Endothelial cell of umbilical vein (primary cell): ENCODE results near the gene ZNF22. TPM values are rescaled to one million over a fixed set of nuclear protein-coding genes. Genes with fewer than 3 reads are reported as not detected.

ENCODE experiments used
- BruUV-seq: library from RNA; stranded (reverse); fragments of 400-500 nt; replicated peaks from 2 replicates; lab custom pipeline; 2021; lab: Mats Ljungman, UMichigan
- CTCF ChIA-PET: fragments of 300-600, 350-600 bp; sonication (Branson Sonifier 250); formaldehyde crosslinking; loops from one replicate; lab custom pipeline; 2021; ENCODE audit warnings: antibody characterized with exemption, inconsistent platforms; lab: Charles Lee
- POLR2A ChIA-PET: fragments of 300-600, 350-600 bp; sonication (Branson Sonifier 250); formaldehyde crosslinking; loops from one replicate; lab custom pipeline; 2021; ENCODE audit warnings: antibody characterized with exemption, inconsistent platforms; lab: Charles Lee
- DNase-seq: peaks from one replicate; pipeline ENCODE4 v3.0.0-alpha.2; 2011; ENCODE audit warnings: low read depth, low spot score
- FAIRE-seq: peaks from 2 replicates; lab custom pipeline; 2011; peaks lifted over from hg19 to GRCh38; lab: Jason Lieb, UNC
- H2AFZ ChIP-seq: 2 replicates; pipeline ENCODE4 v1.6.0; 2012; ENCODE audit warnings: low read depth, low read length, control low read depth, inconsistent platforms
- H3K27ac ChIP-seq: 2 replicates; pipeline ENCODE4 v1.5.1; 2011; ENCODE audit warnings: low read depth, mild to moderate bottlenecking, control low read depth, low read length, moderate library complexity; ENCODE audit not compliant: insufficient read depth
- H3K27me3 ChIP-seq, 2 experiments: 2 replicates each; pipeline versions ENCODE4 v1.6.0 to v1.6.1; 2011; ENCODE audit warnings: low read length in 2 of 2, mixed read lengths in 1 of 2; ENCODE audit not compliant: control insufficient read depth in 2 of 2, insufficient read depth in 2 of 2
- H3K36me3 ChIP-seq, 2 experiments: 2 replicates in 1 of 2; 3 replicates in 1 of 2; pipeline ENCODE4 v1.5.1; 2011; ENCODE audit warnings: low read length in 2 of 2, mild to moderate bottlenecking in 1 of 2, moderate library complexity in 1 of 2; ENCODE audit not compliant: control insufficient read depth in 2 of 2, insufficient read depth in 2 of 2; ENCODE audit errors: extremely low read depth in 1 of 2
- H3K4me1 ChIP-seq: 3 replicates; pipeline ENCODE4 v1.5.1; 2011; ENCODE audit warnings: mild to moderate bottlenecking, low read length; ENCODE audit not compliant: control insufficient read depth, insufficient read depth; ENCODE audit errors: extremely low read depth
- H3K4me2 ChIP-seq: 2 replicates; pipeline ENCODE4 v1.6.1; 2011; ENCODE audit warnings: low read length, control low read depth, mixed read lengths; ENCODE audit not compliant: insufficient read depth
- H3K4me3 ChIP-seq, 3 experiments: fragments of 200-600 bp in 1 of 3; sonication (generic), shearing (Covaris generic) in 1 of 3; replicated peaks in 1 of 3; 2 replicates each; pipeline ENCODE4 v1.5.1; 2011 to 2016; ENCODE audit warnings: control low read depth in 3 of 3, low read length in 3 of 3, mild to moderate bottlenecking in 2 of 3, inconsistent platforms in 1 of 3, low read depth in 1 of 3, moderate library complexity in 1 of 3; ENCODE audit not compliant: insufficient read depth in 1 of 3
- H3K79me2 ChIP-seq: 2 replicates; pipeline ENCODE4 v1.6.0; 2012; ENCODE audit warnings: low read length, inconsistent platforms; ENCODE audit not compliant: control insufficient read depth, insufficient read depth
- H3K9ac ChIP-seq: replicated peaks from 2 replicates; pipeline ENCODE3; 2011; ENCODE audit warnings: low read length, control low read depth; ENCODE audit not compliant: insufficient read depth; ENCODE audit errors: extremely low read depth
- H3K9me1 ChIP-seq: replicated peaks from 3 replicates; pipeline ENCODE4 v1.6.0; 2011; ENCODE audit warnings: mild to moderate bottlenecking, low read length; ENCODE audit not compliant: control insufficient read depth, insufficient read depth; ENCODE audit errors: extremely low read depth
- H3K9me3 ChIP-seq: replicated peaks from 2 replicates; pipeline ENCODE4 v1.5.1; 2012; ENCODE audit warnings: low read length, inconsistent platforms; ENCODE audit not compliant: control insufficient read depth, insufficient read depth
- H4K20me1 ChIP-seq: replicated peaks from 2 replicates; pipeline ENCODE3; 2011; ENCODE audit warnings: mild to moderate bottlenecking, low read length; ENCODE audit not compliant: control insufficient read depth, insufficient read depth; ENCODE audit errors: extremely low read depth
- CTCF ChIP-seq, 2 donors: IDR thresholded peaks; 1 replicate in 1 of 2; 2 replicates in 1 of 2; pipeline ENCODE4 v1.5.1; 2011; ENCODE audit warnings: low read length in 2 of 2, mild to moderate bottlenecking in 2 of 2, moderate library complexity in 2 of 2, control low read depth in 1 of 2, inconsistent platforms in 1 of 2, low read depth in 1 of 2; ENCODE audit not compliant: insufficient read depth in 1 of 2; ENCODE audit errors: extremely low read depth in 1 of 2
- EZH2 ChIP-seq: IDR thresholded peaks from 2 replicates; pipeline ENCODE4 v1.6.1; 2012; ENCODE audit warnings: borderline replicate concordance, low read depth, mild to moderate bottlenecking, moderate library complexity, low read length, inconsistent platforms; ENCODE audit not compliant: severe bottlenecking
- FOS ChIP-seq: IDR thresholded peaks from 2 replicates; pipeline ENCODE4 v1.6.1; 2011; ENCODE audit warnings: mild to moderate bottlenecking, low read length, moderate library complexity, borderline replicate concordance; ENCODE audit not compliant: insufficient read depth
- GATA2 ChIP-seq: IDR thresholded peaks from 2 replicates; pipeline ENCODE4 v1.7.0; 2011; ENCODE audit warnings: low read depth, mild to moderate bottlenecking, moderate library complexity, mixed read lengths, low read length; ENCODE audit not compliant: insufficient read length, insufficient read depth
- JUN ChIP-seq: IDR thresholded peaks from 2 replicates; pipeline ENCODE4 v1.6.1; 2011; ENCODE audit warnings: borderline replicate concordance, low read depth; ENCODE audit not compliant: insufficient read length, insufficient read depth
- MYC ChIP-seq: IDR thresholded peaks from one replicate; pipeline ENCODE4 v1.6.1; 2011; ENCODE audit warnings: mild to moderate bottlenecking, low read depth, low read length
- POLR2A ChIP-seq: IDR thresholded peaks from 2 replicates; pipeline ENCODE4 v1.6.1; 2012; ENCODE audit warnings: low read depth, mild to moderate bottlenecking, control low read depth, low read length
- POLR2AphosphoS5 ChIP-seq: IDR thresholded peaks from 2 replicates; pipeline ENCODE4 v1.6.1; 2012; ENCODE audit warnings: low read depth, mild to moderate bottlenecking, control low read depth, low read length, moderate library complexity; ENCODE audit not compliant: insufficient read depth
- dilution Hi-C: fragments of 300-500 bp; cut with MboI; formaldehyde crosslinking; loops from one replicate; pipeline ENCODE4 v1.15.0; 2019; ENCODE audit warnings: low sequenced_read_pairs; ENCODE audit not compliant: extremely low pct_ligation_motif_present
- intact Hi-C: fragments of 100-400 bp; cut with micrococcal nuclease; formaldehyde crosslinking; loops from one replicate; pipeline ENCODE4 v1.10.0; 2022
- polyA plus RNA-seq, 4 experiments: library from polyadenylated mRNA; depleted of rRNA in 3 of 4; stranded (reverse) in 3 of 4; unstranded in 1 of 4; fragments of >200 nt; gene quantifications; 2 replicates each; pipeline versions ENCODE4 v1.2.1 to v1.2.3, GENCODE V29; 2011 to 2012; ENCODE audit warnings: missing spikeins in 1 of 4
- total RNA-seq: library from RNA; stranded (reverse); gene quantifications from 2 replicates; pipeline ENCODE4 v1.2.3, GENCODE V29; 2021
- TF ChIP-seq, protein P1 (sequence below): IDR thresholded peaks from 2 replicates; pipeline ENCODE4 v1.6.1; 2011; ENCODE audit not compliant: insufficient read depth, insufficient read length

The ZNF22 gene
- total and polyA plus RNA-seq, 2 donors (not counting 3 experiments of a cell fraction or from before 2014, with no cell fraction given) = 21.0 to 48.7 TPM

DNA sequence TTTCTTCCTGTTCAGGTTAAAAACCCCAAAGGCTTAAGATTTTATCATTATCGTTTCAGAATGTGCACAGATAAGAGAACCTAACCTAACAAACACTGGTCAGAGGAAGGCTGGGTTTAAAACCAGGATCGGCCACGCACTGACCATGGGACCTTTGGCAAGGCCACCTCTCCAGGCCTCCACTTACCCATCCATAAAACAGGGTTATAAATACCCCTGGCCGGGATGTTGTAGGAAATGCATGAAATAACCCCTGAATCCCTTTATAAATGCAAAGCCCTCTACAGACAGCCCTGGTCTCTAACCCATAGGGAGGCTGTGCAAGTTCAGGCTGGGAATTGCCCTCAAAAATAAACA is 22.5 kb upstream of the ZNF22 start:
- no peak overlapping the region for H2AFZ ChIP-seq
- no peaks in the 10 kb centered on the region for H3K9me3 ChIP-seq
- dilution Hi-C loops = no loop called here
- H3K9ac ChIP-seq = peak overlapping the region; percentile 70
- CTCF ChIA-PET = interaction anchor here (0.8 to 1.7 kb wide), 5 partner anchors 12 to 45 kb away, joined by 3 to 11 read pairs (median 7); no protein-coding TSS in a partner anchor
- H3K27me3 ChIP-seq = no peaks in the 10 kb centered on the region
- peak overlapping the region in 2 of 3 experiments; percentile 58 to 82 for H3K4me3 ChIP-seq
- FAIRE-seq = no peak
- no peaks in the 10 kb centered on the region for H3K79me2 ChIP-seq
- no peaks in the 10 kb centered on the region for H4K20me1 ChIP-seq
- TF ChIP-seq MYC (no peak), GATA2 (no peak), POLR2A (no peak), JUN (no peak), EZH2 (no peak), POLR2AphosphoS5 (no peak), FOS (no peak), CTCF (IDR thresholded peaks at IDR 0.05; ENCODE audit: extremely low read depth in 1 of 2, insufficient read depth in 1 of 2, low read depth in 1 of 2, low read length in 2 of 2) (no peak)
- TF ChIP-seq, protein P1, sequence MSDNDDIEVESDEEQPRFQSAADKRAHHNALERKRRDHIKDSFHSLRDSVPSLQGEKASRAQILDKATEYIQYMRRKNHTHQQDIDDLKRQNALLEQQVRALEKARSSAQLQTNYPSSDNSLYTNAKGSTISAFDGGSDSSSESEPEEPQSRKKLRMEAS = no peak
- H3K27ac ChIP-seq = peak overlapping the region; percentile 43
- intact Hi-C loops = loop anchor here (1.0 to 10.0 kb wide), 3 partner anchors 18 to 1303 kb away; no protein-coding TSS in a partner anchor
- TSS peak; percentile 64 for BruUV-seq
- H3K9me1 ChIP-seq = no peaks in the 10 kb centered on the region
- peaks cover 49% of the 10 kb centered on the region for H3K4me1 ChIP-seq
- no peak for DNase-seq
- H3K4me2 ChIP-seq = peak overlapping the region; percentile 55
- peaks cover 0 to 11% of the 10 kb centered on the region in 2 experiments for H3K36me3 ChIP-seq
- POLR2A ChIA-PET = interaction anchor here (0.7 to 2.2 kb wide), 8 partner anchors 11 to 45 kb away, joined by 4 to 48 read pairs (median 8); partner anchors contain the start of gene ZNF22
